K562 (cell line): Measurements from ENCODE around the gene CCDC9B. TPM values are rescaled to one million over a fixed set of nuclear protein-coding genes. Genes with fewer than 3 reads are reported as not detected.

Experiments
- CEBPZ ChIP-seq: fragments of 150-350 bp; IDR thresholded peaks from 2 replicates; pipeline ENCODE4 v1.6.1; 2014; ENCODE audit warnings: low read depth, mild to moderate bottlenecking, low read length, borderline replicate concordance
- GABPB2 ChIP-seq: fragments of 250-450 bp; sonication (Bioruptor Pico); conservative IDR thresholded peaks from 2 replicates; pipeline ENCODE4 v1.5.1; 2021; ENCODE audit warnings: mild to moderate bottlenecking
- KAT2B ChIP-seq: IDR thresholded peaks from one replicate; pipeline ENCODE4 v1.6.1; 2012; ENCODE audit warnings: low read depth, mild to moderate bottlenecking, control low read depth, inconsistent platforms, low read length, moderate library complexity
- NEUROD1 ChIP-seq: fragments of 150-350 bp; IDR thresholded peaks from 2 replicates; pipeline ENCODE4 v1.6.1; 2014; ENCODE audit warnings: borderline replicate concordance, low read length, low read depth; ENCODE audit not compliant: partially characterized antibody
- SRSF9 ChIP-seq: fragments of 200-400 bp; formaldehyde crosslinking; IDR thresholded peaks from 2 replicates; pipeline ENCODE4 v1.6.1; 2017; ENCODE audit warnings: low read depth, low read length, borderline replicate concordance
- TARDBP ChIP-seq: fragments of 450-650 bp; IDR thresholded peaks from 2 replicates; pipeline ENCODE4 v1.6.1; 2016
- ZNF431 ChIP-seq: sonication (generic); formaldehyde crosslinking; IDR thresholded peaks from 2 replicates; pipeline ENCODE4 v1.8.0; 2022; ENCODE audit warnings: mild to moderate bottlenecking, missing genetic modification reagents
- ZNF76 ChIP-seq: fragments of 250-450 bp; sonication (Bioruptor Pico); IDR thresholded peaks from 2 replicates; pipeline ENCODE4 v1.4.0; 2020; ENCODE audit warnings: mild to moderate bottlenecking, moderate library complexity, borderline replicate concordance
- polyA plus RNA-seq, 8 experiments: library from polyadenylated mRNA; depleted of rRNA in 4 of 8; stranded (reverse) in 5 of 8; unstranded in 3 of 8; fragments of >200 nt; fragmentation: Nextera tagmentation in 2 of 8; fragmentation: Illumina TruSeq in 1 of 8; extraction: Ambion mirVana in 2 of 8; extraction: Trizol in 1 of 8; gene quantifications; 2 replicates each; pipeline versions ENCODE4 v1.2.1 to v1.2.3, GENCODE V29; 2011 to 2014; ENCODE audit warnings: inconsistent platforms in 1 of 8, missing spikeins in 1 of 8
- total RNA-seq, 7 experiments: library from RNA; depleted of rRNA in 6 of 7; stranded (reverse); fragments of >200 nt in 6 of 7; fragmentation: Illumina TruSeq in 2 of 7; extraction: Trizol in 2 of 7; gene quantifications; 2 replicates each; pipeline versions ENCODE4 v1.2.1 to v1.2.3, GENCODE V29; 2011 to 2021; ENCODE audit warnings: low replicate concordance in 1 of 7
- TF ChIP-seq, protein P1 (sequence below): fragments of 200-400 bp; formaldehyde crosslinking; IDR thresholded peaks from 2 replicates; pipeline ENCODE4 v1.6.1; 2017; ENCODE audit warnings: mild to moderate bottlenecking, low read depth, low read length, moderate library complexity
- TF ChIP-seq, protein P2 (sequence below): sonication (generic); formaldehyde crosslinking; IDR thresholded peaks from 2 replicates; pipeline ENCODE4 v1.8.0; 2022; ENCODE audit warnings: missing genetic modification reagents, mild to moderate bottlenecking, moderate library complexity, borderline replicate concordance
- TF ChIP-seq, protein P3 (sequence below): fragments of 250-450 bp; sonication (Bioruptor Pico); IDR thresholded peaks from 2 replicates; pipeline ENCODE4 v1.8.0; 2022; ENCODE audit warnings: inconsistent platforms
- TF ChIP-seq, protein P4 (sequence below): fragments of 450-650 bp; IDR thresholded peaks from 2 replicates; pipeline ENCODE4 v1.7.1; 2018; ENCODE audit warnings: mild to moderate bottlenecking, low read depth; ENCODE audit not compliant: partially characterized antibody
- TF ChIP-seq, protein P5 (sequence below): fragments of 450-650 bp; IDR thresholded peaks from 2 replicates; pipeline ENCODE4 v1.6.1; 2014; ENCODE audit warnings: low read depth, mild to moderate bottlenecking, moderate library complexity, borderline replicate concordance

The CCDC9B gene
- total and polyA plus RNA-seq, 9 of the 15 experiments (the other 6 are each of a cell fraction or from before 2014, with no cell fraction given) = 0.01 to 0.47 (median 0.15) TPM; not detected in 1

DNA sequence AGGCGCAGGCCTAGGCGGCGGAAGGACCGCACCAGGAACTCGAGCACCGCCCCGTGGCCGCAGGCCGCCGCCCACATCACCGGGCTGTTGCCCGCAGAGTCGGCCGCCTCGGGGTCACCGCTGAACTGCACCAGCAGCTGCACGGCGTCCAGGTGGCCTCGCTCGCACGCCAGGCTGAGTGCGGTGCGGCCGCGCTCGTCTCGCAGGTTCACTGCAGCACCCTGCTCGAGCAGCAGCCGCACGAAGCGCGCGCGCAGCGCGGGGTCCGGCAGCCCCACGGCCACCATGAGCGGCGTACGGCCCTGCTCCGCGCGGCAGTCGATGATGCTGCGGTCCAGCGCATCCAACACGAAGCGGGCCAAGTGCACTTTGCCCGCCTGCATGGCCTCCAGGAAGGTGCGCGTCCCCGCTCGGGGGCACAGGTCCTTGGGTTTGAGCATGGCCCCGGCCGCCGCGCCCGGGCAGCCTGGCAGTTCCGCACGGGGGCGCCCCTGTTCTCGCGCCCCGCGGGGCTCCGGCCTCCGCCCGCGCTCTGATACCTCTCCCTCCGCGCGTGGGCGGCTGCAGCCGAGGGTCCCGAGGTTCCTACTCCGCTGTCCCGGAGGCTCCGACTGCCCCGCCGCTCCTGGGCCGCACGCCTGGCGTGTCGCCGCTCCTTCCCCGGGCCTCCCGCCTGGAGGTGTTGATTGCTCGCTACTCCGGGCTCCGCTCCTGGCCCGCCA, 58.4 kb downstream of the CCDC9B start (continued):
- TF ChIP-seq, protein P1, sequence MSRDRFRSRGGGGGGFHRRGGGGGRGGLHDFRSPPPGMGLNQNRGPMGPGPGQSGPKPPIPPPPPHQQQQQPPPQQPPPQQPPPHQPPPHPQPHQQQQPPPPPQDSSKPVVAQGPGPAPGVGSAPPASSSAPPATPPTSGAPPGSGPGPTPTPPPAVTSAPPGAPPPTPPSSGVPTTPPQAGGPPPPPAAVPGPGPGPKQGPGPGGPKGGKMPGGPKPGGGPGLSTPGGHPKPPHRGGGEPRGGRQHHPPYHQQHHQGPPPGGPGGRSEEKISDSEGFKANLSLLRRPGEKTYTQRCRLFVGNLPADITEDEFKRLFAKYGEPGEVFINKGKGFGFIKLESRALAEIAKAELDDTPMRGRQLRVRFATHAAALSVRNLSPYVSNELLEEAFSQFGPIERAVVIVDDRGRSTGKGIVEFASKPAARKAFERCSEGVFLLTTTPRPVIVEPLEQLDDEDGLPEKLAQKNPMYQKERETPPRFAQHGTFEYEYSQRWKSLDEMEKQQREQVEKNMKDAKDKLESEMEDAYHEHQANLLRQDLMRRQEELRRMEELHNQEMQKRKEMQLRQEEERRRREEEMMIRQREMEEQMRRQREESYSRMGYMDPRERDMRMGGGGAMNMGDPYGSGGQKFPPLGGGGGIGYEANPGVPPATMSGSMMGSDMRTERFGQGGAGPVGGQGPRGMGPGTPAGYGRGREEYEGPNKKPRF = no peak
- TF ChIP-seq, protein P2, sequence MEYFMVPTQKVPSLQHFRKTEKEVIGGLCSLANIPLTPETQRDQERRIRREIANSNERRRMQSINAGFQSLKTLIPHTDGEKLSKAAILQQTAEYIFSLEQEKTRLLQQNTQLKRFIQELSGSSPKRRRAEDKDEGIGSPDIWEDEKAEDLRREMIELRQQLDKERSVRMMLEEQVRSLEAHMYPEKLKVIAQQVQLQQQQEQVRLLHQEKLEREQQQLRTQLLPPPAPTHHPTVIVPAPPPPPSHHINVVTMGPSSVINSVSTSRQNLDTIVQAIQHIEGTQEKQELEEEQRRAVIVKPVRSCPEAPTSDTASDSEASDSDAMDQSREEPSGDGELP = peak; percentile 45; the same call in 1 of the 2 replicates
- TF ChIP-seq ZNF76 (CRISPR knock-in tag) (no peak), NEUROD1 (no peak), ZNF431 (CRISPR knock-in tag) (peak; percentile 65), CEBPZ (no peak), TARDBP (no peak), GABPB2 (CRISPR knock-in tag) (no peak), KAT2B (no peak), SRSF9 (no peak)
- TF ChIP-seq, protein P3, sequence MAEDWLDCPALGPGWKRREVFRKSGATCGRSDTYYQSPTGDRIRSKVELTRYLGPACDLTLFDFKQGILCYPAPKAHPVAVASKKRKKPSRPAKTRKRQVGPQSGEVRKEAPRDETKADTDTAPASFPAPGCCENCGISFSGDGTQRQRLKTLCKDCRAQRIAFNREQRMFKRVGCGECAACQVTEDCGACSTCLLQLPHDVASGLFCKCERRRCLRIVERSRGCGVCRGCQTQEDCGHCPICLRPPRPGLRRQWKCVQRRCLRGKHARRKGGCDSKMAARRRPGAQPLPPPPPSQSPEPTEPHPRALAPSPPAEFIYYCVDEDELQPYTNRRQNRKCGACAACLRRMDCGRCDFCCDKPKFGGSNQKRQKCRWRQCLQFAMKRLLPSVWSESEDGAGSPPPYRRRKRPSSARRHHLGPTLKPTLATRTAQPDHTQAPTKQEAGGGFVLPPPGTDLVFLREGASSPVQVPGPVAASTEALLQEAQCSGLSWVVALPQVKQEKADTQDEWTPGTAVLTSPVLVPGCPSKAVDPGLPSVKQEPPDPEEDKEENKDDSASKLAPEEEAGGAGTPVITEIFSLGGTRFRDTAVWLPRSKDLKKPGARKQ = no peak
- TF ChIP-seq, protein P4, sequence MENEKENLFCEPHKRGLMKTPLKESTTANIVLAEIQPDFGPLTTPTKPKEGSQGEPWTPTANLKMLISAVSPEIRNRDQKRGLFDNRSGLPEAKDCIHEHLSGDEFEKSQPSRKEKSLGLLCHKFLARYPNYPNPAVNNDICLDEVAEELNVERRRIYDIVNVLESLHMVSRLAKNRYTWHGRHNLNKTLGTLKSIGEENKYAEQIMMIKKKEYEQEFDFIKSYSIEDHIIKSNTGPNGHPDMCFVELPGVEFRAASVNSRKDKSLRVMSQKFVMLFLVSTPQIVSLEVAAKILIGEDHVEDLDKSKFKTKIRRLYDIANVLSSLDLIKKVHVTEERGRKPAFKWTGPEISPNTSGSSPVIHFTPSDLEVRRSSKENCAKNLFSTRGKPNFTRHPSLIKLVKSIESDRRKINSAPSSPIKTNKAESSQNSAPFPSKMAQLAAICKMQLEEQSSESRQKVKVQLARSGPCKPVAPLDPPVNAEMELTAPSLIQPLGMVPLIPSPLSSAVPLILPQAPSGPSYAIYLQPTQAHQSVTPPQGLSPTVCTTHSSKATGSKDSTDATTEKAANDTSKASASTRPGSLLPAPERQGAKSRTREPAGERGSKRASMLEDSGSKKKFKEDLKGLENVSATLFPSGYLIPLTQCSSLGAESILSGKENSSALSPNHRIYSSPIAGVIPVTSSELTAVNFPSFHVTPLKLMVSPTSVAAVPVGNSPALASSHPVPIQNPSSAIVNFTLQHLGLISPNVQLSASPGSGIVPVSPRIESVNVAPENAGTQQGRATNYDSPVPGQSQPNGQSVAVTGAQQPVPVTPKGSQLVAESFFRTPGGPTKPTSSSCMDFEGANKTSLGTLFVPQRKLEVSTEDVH = no peak
- TF ChIP-seq, protein P5, sequence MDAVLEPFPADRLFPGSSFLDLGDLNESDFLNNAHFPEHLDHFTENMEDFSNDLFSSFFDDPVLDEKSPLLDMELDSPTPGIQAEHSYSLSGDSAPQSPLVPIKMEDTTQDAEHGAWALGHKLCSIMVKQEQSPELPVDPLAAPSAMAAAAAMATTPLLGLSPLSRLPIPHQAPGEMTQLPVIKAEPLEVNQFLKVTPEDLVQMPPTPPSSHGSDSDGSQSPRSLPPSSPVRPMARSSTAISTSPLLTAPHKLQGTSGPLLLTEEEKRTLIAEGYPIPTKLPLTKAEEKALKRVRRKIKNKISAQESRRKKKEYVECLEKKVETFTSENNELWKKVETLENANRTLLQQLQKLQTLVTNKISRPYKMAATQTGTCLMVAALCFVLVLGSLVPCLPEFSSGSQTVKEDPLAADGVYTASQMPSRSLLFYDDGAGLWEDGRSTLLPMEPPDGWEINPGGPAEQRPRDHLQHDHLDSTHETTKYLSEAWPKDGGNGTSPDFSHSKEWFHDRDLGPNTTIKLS = peak; percentile 38; the same call in 1 of the 2 replicates
